WTC11 (cell line): ENCODE results near the gene NR1I2.

ENCODE experiments used
- ATF2 ChIP-seq: sonication (generic); formaldehyde crosslinking; IDR thresholded peaks from 2 replicates; pipeline ENCODE4 v1.8.1; 2022; ENCODE audit warnings: low read depth, missing genetic modification reagents, borderline replicate concordance
- ATF3 ChIP-seq: sonication (generic); formaldehyde crosslinking; conservative IDR thresholded peaks from 2 replicates; pipeline ENCODE4 v1.8.1; 2022; ENCODE audit warnings: mild to moderate bottlenecking, missing genetic modification reagents
- CREM ChIP-seq: sonication (generic); formaldehyde crosslinking; IDR thresholded peaks from 2 replicates; pipeline ENCODE4 v1.8.1; 2022; ENCODE audit warnings: mild to moderate bottlenecking, missing genetic modification reagents, moderate library complexity
- CTCF ChIP-seq: fragments of 200-600 bp; IDR thresholded peaks from 2 replicates; pipeline ENCODE4 v1.8.0; 2022; ENCODE audit warnings: antibody characterized with exemption
- ETV6 ChIP-seq: sonication (generic); formaldehyde crosslinking; IDR thresholded peaks from 2 replicates; pipeline ENCODE4 v1.8.1; 2022; ENCODE audit warnings: mild to moderate bottlenecking, missing genetic modification reagents
- MAX ChIP-seq: sonication (generic); formaldehyde crosslinking; IDR thresholded peaks from 2 replicates; pipeline ENCODE4 v1.8.0; 2022; ENCODE audit warnings: mild to moderate bottlenecking, missing genetic modification reagents
- SMAD4 ChIP-seq: sonication (generic); formaldehyde crosslinking; IDR thresholded peaks from 2 replicates; pipeline ENCODE4 v1.8.0; 2022; ENCODE audit warnings: mild to moderate bottlenecking, missing genetic modification reagents
- USF1 ChIP-seq: sonication (generic); formaldehyde crosslinking; IDR thresholded peaks from 2 replicates; pipeline ENCODE4 v1.8.0; 2022; ENCODE audit warnings: mild to moderate bottlenecking, missing genetic modification reagents
- USF2 ChIP-seq: sonication (generic); formaldehyde crosslinking; IDR thresholded peaks from 2 replicates; pipeline ENCODE4 v1.8.1; 2023; ENCODE audit warnings: mild to moderate bottlenecking, missing genetic modification reagents, moderate library complexity
- ZBTB43 ChIP-seq: sonication (generic); formaldehyde crosslinking; IDR thresholded peaks from 2 replicates; pipeline ENCODE4 v1.8.1; 2023; ENCODE audit warnings: mild to moderate bottlenecking, missing genetic modification reagents
- ZNF232 ChIP-seq: sonication (generic); formaldehyde crosslinking; IDR thresholded peaks from 2 replicates; pipeline ENCODE4 v1.8.0; 2022; ENCODE audit warnings: mild to moderate bottlenecking, missing genetic modification reagents
- ZNF263 ChIP-seq: sonication (generic); formaldehyde crosslinking; IDR thresholded peaks from 2 replicates; pipeline ENCODE4 v1.8.1; 2022; ENCODE audit warnings: low read depth, mild to moderate bottlenecking, moderate library complexity, missing genetic modification reagents
- ZNF416 ChIP-seq: fragments of 250-450 bp; sonication (Bioruptor Pico); IDR thresholded peaks from 2 replicates; pipeline ENCODE4 v1.9.0; 2021; ENCODE audit warnings: mild to moderate bottlenecking, inconsistent platforms

GRCh38 chr3:119768668-119769393, 13.1 kb upstream of the NR1I2 start:
- TF ChIP-seq CTCF (no peak), ZNF263 (no peak), ATF3 (CRISPR knock-in tag) (no peak), ZNF232 (CRISPR knock-in tag) (no peak), CREM (CRISPR knock-in tag) (no peak), USF2 (CRISPR knock-in tag) (no peak), MAX (CRISPR knock-in tag) (no peak), ATF2 (CRISPR knock-in tag) (no peak), SMAD4 (no peak), ETV6 (CRISPR knock-in tag) (no peak), ZBTB43 (CRISPR knock-in tag) (no peak), ZNF416 (CRISPR knock-in tag) (no peak), USF1 (no peak)
